Measurements from ENCODE around the gene DCAF17. TPM values are rescaled to one million over a fixed set of nuclear protein-coding genes. Genes with fewer than 3 reads are reported as not detected.

DCAF17 gene
- total and polyA plus RNA-seq, 2 of the 13 experiments (the other 11 are each of a cell fraction or from before 2014, with no cell fraction given) = 13.7 to 30.0 TPM

DNA sequence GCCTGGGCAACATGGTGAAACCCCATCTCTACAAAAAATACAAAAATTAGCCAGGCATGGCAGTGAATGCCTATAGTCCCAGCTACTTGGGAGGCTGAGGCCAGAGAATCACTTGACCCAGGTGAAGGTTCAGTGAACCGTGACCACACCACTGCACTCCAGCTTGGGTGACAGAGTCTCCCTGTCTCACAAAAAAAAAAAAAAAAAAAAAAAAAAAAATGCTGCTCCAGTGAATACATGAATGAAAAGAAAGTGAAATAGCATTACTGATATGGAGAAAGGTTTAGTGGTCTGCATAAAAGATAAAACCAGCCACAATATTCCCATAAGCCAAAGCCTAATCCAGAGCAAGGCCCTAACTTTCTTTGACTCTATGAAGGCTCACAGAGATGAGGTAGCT, 44.7 kb upstream of the DCAF17 start:
- H3K4me1 ChIP-seq (ENCODE audit: insufficient read depth, low read length) = peaks cover 6% of the 10 kb centered on the region
- intact Hi-C loops (cut with micrococcal nuclease; ENCODE audit: unreplicated experiment) (no loop called here), in situ Hi-C loops (cut with HindIII; ENCODE audit: extremely low pct_ligation_motif_present, low pct_unique_long_range_greater_than_20kb) (no loop called here)
- H3K9me3 ChIP-seq (ENCODE audit: low read length) = no peaks in the 10 kb centered on the region
- 97% methylated on average over 1 of the region's 1 CpG for WGBS (ENCODE audit: low lambda C conversion rate)
- no TSS peak for BruUV-seq (replicated peaks)
- H3K36me3 ChIP-seq (replicated peaks in 1 of 2; ENCODE audit: control insufficient read depth in 1 of 2, insufficient read depth in 2 of 2, low read length in 2 of 2) = peaks cover 9 to 16% of the 10 kb centered on the region in 2 experiments; a peak in 4 of 5 replicates
- ChIA-PET POLR2A (interaction anchor here (0.9 kb wide), 1 partner anchor 45 kb away, joined by 3 read pairs; the partner anchor contains the start of genes DCAF17 and METTL8), CTCF (ENCODE audit: low intra/inter-chr PET ratio, low total read pairs) (no interaction called here)
- H4K20me1 ChIP-seq (ENCODE audit: insufficient read depth, low read length) = no peaks in the 10 kb centered on the region; the same call in 1 of the 2 replicates
- no peak overlapping the region for H3K4me2 ChIP-seq (ENCODE audit: low read depth, low read length)
- H3K9ac ChIP-seq (ENCODE audit: insufficient read depth, low read depth, low read length) = no peak overlapping the region
- TF ChIP-seq ZNF563 (CRISPR knock-in tag; IDR thresholded peaks at IDR 0.05) = no peak
- TF ChIP-seq ZNF331 (CRISPR knock-in tag; IDR thresholded peaks at IDR 0.05) = no peak
- TF ChIP-seq ZNF567 (CRISPR knock-in tag; IDR thresholded peaks at IDR 0.05; ENCODE audit: borderline replicate concordance) = no peak
- TF ChIP-seq MYNN (CRISPR knock-in tag; IDR thresholded peaks at IDR 0.05; ENCODE audit: low read depth) = no peak
- no peak for TF ChIP-seq RCOR2 (CRISPR knock-in tag; IDR thresholded peaks at IDR 0.05)
- TF ChIP-seq HNRNPLL (IDR thresholded peaks at IDR 0.05; ENCODE audit: low read depth, low read length, poor library complexity, severe bottlenecking) = no peak
- TF ChIP-seq TCF7L2 (IDR thresholded peaks at IDR 0.05; ENCODE audit: low read depth, low read length) = no peak
- DNase-seq (ENCODE audit: low spot score) (no peak), ATAC-seq (no peak), FAIRE-seq (no peak)
- H3K27me3 ChIP-seq (ENCODE audit: control insufficient read depth in 1 of 2, insufficient read depth in 2 of 2, low read length in 2 of 2) = no peaks in the 10 kb centered on the region
- peaks cover 5% of the 10 kb centered on the region for H3K79me2 ChIP-seq (ENCODE audit: insufficient read depth, low read length)
- H3K27ac ChIP-seq (ENCODE audit: extremely low read length, insufficient read depth, low read length) = no peak overlapping the region
- no peak overlapping the region for H3K4me3 ChIP-seq (replicated peaks in 1 of 3; ENCODE audit: insufficient read depth in 1 of 3, low read depth in 2 of 3, low read length in 3 of 3)
- no peak overlapping the region for H2AFZ ChIP-seq (ENCODE audit: low read length)

DNA sequence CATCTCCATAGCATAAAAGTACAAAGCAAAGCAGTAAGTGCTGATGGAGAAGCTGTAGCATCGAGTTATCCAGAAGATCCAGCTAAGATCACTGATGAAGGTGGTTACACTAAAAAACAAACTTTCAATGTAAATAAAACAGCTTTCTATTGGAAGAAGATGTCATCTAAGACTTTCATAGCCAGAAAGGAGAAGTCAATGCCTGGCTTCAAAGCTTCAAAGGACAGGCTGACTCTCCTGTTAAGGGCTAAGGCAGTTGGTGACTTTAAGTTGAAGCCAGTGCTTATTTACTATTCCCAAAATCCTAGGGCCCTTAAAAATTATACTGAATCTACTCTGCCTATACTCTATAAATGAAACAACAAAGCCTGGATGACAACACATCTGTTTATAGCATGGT, 44.2 kb upstream of the DCAF17 start:
- Histone ChIP-seq H3K79me2 (ENCODE audit: insufficient read depth, low read length) (peaks cover 5% of the 10 kb centered on the region), H3K9me3 (ENCODE audit: low read length) (no peaks in the 10 kb centered on the region), H4K20me1 (ENCODE audit: insufficient read depth, low read length) (no peaks in the 10 kb centered on the region; the same call in 1 of the 2 replicates), H2AFZ (ENCODE audit: low read length) (no peak overlapping the region), H3K4me3 (replicated peaks in 1 of 3; ENCODE audit: insufficient read depth in 1 of 3, low read depth in 2 of 3, low read length in 3 of 3) (no peak overlapping the region), H3K36me3 (replicated peaks in 1 of 2; ENCODE audit: control insufficient read depth in 1 of 2, insufficient read depth in 2 of 2, low read length in 2 of 2) (peaks cover 9 to 16% of the 10 kb centered on the region in 2 experiments; a peak in 4 of 5 replicates), H3K4me1 (ENCODE audit: insufficient read depth, low read length) (peaks cover 6% of the 10 kb centered on the region), H3K9ac (ENCODE audit: insufficient read depth, low read depth, low read length) (no peak overlapping the region), H3K27me3 (ENCODE audit: control insufficient read depth in 1 of 2, insufficient read depth in 2 of 2, low read length in 2 of 2) (no peaks in the 10 kb centered on the region), H3K27ac (ENCODE audit: extremely low read length, insufficient read depth, low read length) (no peak overlapping the region), H3K4me2 (ENCODE audit: low read depth, low read length) (no peak overlapping the region)
- ChIA-PET CTCF (ENCODE audit: low intra/inter-chr PET ratio, low total read pairs) (no interaction called here), POLR2A (interaction anchor here (0.9 kb wide), 1 partner anchor 44 kb away, joined by 3 read pairs; the partner anchor contains the start of genes DCAF17 and METTL8)
- intact Hi-C loops (cut with micrococcal nuclease; ENCODE audit: unreplicated experiment) (no loop called here), in situ Hi-C loops (cut with HindIII; ENCODE audit: extremely low pct_ligation_motif_present, low pct_unique_long_range_greater_than_20kb) (no loop called here)
- no peak for ATAC-seq
- WGBS (ENCODE audit: low lambda C conversion rate) = 95% methylated on average over 1 of the region's 1 CpG
- BruUV-seq (replicated peaks) = no TSS peak
- no peak for DNase-seq (ENCODE audit: low spot score)
- no peak for FAIRE-seq
- no peak for TF ChIP-seq ZNF552 (CRISPR knock-in tag; IDR thresholded peaks at IDR 0.05; ENCODE audit: borderline replicate concordance)
- no peak for TF ChIP-seq ERF (CRISPR knock-in tag; IDR thresholded peaks at IDR 0.05)
- TF ChIP-seq ZFYVE20 (CRISPR knock-in tag; IDR thresholded peaks at IDR 0.05; ENCODE audit: borderline replicate concordance, low read depth) = no peak
- no peak for TF ChIP-seq NCOR1 (IDR thresholded peaks at IDR 0.05; ENCODE audit: borderline replicate concordance, low read length)
- no peak for TF ChIP-seq CREB1 (IDR thresholded peaks at IDR 0.05)
- no peak for TF ChIP-seq CREB1 (CRISPR knock-in tag; IDR thresholded peaks at IDR 0.05)
- TF ChIP-seq ZNF224 (CRISPR knock-in tag; IDR thresholded peaks at IDR 0.05) = no peak
- TF ChIP-seq TMF1 (CRISPR knock-in tag; IDR thresholded peaks at IDR 0.05; ENCODE audit: low read depth) = no peak
- TF ChIP-seq, protein P1, sequence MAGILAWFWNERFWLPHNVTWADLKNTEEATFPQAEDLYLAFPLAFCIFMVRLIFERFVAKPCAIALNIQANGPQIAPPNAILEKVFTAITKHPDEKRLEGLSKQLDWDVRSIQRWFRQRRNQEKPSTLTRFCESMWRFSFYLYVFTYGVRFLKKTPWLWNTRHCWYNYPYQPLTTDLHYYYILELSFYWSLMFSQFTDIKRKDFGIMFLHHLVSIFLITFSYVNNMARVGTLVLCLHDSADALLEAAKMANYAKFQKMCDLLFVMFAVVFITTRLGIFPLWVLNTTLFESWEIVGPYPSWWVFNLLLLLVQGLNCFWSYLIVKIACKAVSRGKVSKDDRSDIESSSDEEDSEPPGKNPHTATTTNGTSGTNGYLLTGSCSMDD (CRISPR knock-in tag; IDR thresholded peaks at IDR 0.05) = no peak
- no peak for TF ChIP-seq CAMTA2 (CRISPR knock-in tag; IDR thresholded peaks at IDR 0.05; ENCODE audit: borderline replicate concordance)
- TF ChIP-seq PCBP1 (IDR thresholded peaks at IDR 0.05; ENCODE audit: borderline replicate concordance, low read depth, low read length) = no peak
